ENCODE data around the gene SDK2. TPM values are rescaled to one million over a fixed set of nuclear protein-coding genes. Genes with fewer than 3 reads are reported as not detected.
"Not testable (repeated sequence)": the region's sequence is repeated elsewhere in the genome, so short reads cannot be mapped to it uniquely, and the experiment has no call there.

SDK2 gene
- total and polyA plus RNA-seq, 9 donors: 0.40 to 5.4 (median 0.96) TPM

DNA sequence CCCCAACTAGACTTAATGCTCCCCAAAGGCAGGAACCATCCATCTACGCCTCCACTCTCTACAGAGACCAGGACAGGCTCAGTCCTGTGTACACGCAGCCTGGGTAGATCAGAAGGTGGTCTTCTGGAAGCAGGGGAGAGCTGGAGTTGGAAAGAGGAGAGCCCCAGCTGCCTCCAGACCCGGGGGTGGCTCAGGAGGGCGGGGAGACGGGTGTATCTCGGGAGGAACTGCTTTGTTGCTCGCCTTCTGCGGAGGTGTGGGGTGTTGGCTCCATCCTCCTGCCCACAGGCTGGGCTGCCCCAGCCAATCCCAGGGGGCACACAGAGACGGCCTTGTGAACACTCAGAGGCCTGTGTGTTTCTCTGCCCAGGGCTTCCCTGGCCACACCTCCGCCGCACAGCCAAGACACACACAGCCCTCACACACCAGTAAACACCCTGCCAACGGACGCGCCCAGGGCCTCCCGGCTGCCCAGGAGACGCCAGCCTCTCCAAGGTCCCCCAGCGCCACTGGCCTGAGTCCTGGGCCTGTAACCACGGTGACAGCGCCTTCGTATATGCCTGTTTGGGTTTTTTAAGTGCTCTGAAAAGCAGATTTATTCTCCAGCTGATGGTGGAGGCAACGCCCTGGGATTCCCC lies 189.1 kb downstream of the SDK2 start:
- intact Hi-C loops (cut with DNase I): no loop called here
- no peaks in the 10 kb centered on the region for H3K4me1 ChIP-seq (ENCODE audit: insufficient read depth)
- no peak overlapping the region for H3K27ac ChIP-seq
- TF ChIP-seq EP300 (IDR thresholded peaks at IDR 0.05) (no peak), POLR2A (IDR thresholded peaks at IDR 0.05) (no peak)
- TF ChIP-seq, protein P1, sequence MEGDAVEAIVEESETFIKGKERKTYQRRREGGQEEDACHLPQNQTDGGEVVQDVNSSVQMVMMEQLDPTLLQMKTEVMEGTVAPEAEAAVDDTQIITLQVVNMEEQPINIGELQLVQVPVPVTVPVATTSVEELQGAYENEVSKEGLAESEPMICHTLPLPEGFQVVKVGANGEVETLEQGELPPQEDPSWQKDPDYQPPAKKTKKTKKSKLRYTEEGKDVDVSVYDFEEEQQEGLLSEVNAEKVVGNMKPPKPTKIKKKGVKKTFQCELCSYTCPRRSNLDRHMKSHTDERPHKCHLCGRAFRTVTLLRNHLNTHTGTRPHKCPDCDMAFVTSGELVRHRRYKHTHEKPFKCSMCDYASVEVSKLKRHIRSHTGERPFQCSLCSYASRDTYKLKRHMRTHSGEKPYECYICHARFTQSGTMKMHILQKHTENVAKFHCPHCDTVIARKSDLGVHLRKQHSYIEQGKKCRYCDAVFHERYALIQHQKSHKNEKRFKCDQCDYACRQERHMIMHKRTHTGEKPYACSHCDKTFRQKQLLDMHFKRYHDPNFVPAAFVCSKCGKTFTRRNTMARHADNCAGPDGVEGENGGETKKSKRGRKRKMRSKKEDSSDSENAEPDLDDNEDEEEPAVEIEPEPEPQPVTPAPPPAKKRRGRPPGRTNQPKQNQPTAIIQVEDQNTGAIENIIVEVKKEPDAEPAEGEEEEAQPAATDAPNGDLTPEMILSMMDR (IDR thresholded peaks at IDR 0.05): no peak
- no peak overlapping the region for H3K4me3 ChIP-seq
- WGBS, 3 donors: 74 to 82% (median 74%) methylated on average over 21 of the region's 21 CpGs
- no peaks in the 10 kb centered on the region for H3K9me3 ChIP-seq
- no peaks in the 10 kb centered on the region for H3K27me3 ChIP-seq
- no peak for DNase-seq
- H3K36me3 ChIP-seq: no peaks in the 10 kb centered on the region

DNA sequence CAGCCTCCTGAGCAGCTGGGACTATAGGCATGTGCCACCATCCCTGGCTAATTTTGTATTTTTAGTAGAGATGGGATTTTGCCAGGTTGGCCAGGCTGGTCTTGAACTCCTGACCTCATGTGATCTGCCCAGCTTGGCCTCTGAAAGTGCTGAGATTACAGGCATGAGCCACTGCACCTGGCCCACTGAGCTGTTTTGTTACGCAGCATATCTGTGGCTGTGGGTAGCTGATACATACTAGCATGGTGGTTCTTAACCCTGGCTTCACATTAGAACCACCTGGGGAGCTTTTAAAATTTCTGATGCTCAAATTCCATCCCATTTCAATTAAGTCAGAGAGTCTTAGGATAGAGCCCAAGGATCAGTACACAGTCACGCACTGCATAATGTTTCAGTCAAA lies 190.8 kb downstream of the SDK2 start:
- H3K4me1 ChIP-seq (ENCODE audit: insufficient read depth); H3K9me3 ChIP-seq; H3K27ac ChIP-seq; DNase-seq; H3K4me3 ChIP-seq; H3K36me3 ChIP-seq; intact Hi-C loops (cut with DNase I); H3K27me3 ChIP-seq: not testable (repeated sequence)
- 100% methylated on average over 2 of the region's 2 CpGs for WGBS, 3 donors

DNA sequence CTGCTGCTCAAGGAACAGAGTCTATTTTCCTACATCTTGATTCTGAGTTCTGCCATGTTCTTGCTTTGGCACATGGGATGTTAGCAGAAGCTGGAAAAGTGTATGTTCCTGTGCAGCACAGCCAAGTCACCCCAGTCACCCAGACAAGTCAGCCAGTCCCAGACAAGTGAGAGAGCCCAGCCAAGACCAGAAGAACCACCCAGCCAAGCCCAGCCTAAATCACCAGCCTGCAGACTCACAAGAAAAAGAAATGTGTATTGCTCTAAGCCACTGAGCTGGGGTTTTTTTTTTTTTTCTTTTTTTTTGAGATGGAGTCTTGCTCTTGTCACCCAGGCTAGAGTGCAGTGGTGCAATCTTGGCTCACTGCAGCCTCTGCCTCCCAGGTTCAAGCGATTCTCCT lies 191.2 kb downstream of the SDK2 start:
- H3K27me3 ChIP-seq: no peaks in the 10 kb centered on the region
- no peak for TF ChIP-seq EP300 (IDR thresholded peaks at IDR 0.05)
- TF ChIP-seq POLR2A (IDR thresholded peaks at IDR 0.05): no peak
- TF ChIP-seq, protein P1 (IDR thresholded peaks at IDR 0.05): no peak
- DNase-seq: no peak
- whole genome bisulfite sequencing, 3 donors: 95 to 100% (median 100%) methylated on average over 1 of the region's 1 CpG
- H3K27ac ChIP-seq: no peak overlapping the region
- no peaks in the 10 kb centered on the region for H3K9me3 ChIP-seq
- no peaks in the 10 kb centered on the region for H3K36me3 ChIP-seq
- intact Hi-C loops (cut with DNase I): no loop called here
- no peak overlapping the region for H3K4me3 ChIP-seq
- no peaks in the 10 kb centered on the region for H3K4me1 ChIP-seq (ENCODE audit: insufficient read depth)

DNA sequence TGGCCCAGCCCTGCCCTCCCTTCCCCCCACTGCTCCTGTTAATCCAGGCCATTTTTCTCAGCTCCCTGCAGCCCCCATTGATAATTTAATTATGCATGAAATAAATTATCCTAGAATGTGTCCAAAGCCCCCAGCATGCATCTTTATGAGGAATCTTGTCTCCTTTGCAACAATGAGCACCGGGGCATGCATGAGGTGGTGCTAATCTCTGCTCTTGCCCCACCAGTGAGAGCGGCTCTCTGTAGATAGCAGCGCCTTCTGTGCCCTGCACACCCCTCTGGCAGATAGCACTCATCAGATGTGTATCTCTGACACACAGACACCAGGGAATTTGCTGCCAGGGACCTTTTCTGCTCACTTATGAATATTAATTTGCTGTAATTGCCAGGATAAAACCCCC lies 192.2 kb downstream of the SDK2 start:
- intact Hi-C loops (cut with DNase I): no loop called here
- no peaks in the 10 kb centered on the region for H3K27me3 ChIP-seq
- TF ChIP-seq, protein P1 (IDR thresholded peaks at IDR 0.05): no peak
- TF ChIP-seq POLR2A (IDR thresholded peaks at IDR 0.05) (no peak), EP300 (IDR thresholded peaks at IDR 0.05) (no peak)
- no peak overlapping the region for H3K27ac ChIP-seq
- whole genome bisulfite sequencing, 3 donors: 92 to 100% (median 97%) methylated on average over 3 of the region's 3 CpGs
- H3K4me3 ChIP-seq: no peak overlapping the region
- H3K4me1 ChIP-seq (ENCODE audit: insufficient read depth): no peaks in the 10 kb centered on the region
- H3K9me3 ChIP-seq: no peaks in the 10 kb centered on the region
- H3K36me3 ChIP-seq: no peaks in the 10 kb centered on the region
- DNase-seq: no peak

DNA sequence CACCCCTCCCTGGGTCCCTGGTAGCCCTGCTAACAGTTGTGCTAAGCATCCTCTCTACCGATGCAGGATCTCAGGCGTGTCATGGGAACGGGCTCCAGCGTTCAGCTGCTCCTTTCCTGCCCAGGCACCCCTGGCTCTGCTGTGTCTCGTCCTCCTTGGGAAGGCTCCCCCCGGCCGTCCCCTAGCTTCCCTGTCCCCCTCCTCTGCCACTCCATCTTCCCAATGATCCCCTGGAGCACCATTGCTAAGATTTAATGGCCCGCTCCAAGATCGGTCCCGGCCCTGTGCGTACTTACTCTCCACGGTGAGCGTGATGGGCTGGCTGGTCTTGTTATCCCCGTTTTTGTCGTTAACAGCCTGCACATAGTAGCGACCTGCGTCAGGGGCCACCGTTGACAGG lies 196.9 kb downstream of the SDK2 start:
- WGBS, 3 donors: 91 to 92% (median 91%) methylated on average over 18 of the region's 18 CpGs
- Histone ChIP-seq H3K27me3 (no peaks in the 10 kb centered on the region), H3K36me3 (no peaks in the 10 kb centered on the region), H3K4me3 (no peak overlapping the region), H3K27ac (no peak overlapping the region), H3K9me3 (no peaks in the 10 kb centered on the region), H3K4me1 (ENCODE audit: insufficient read depth) (no peaks in the 10 kb centered on the region)
- TF ChIP-seq POLR2A (IDR thresholded peaks at IDR 0.05) (no peak), EP300 (IDR thresholded peaks at IDR 0.05) (no peak)
- TF ChIP-seq, protein P1 (IDR thresholded peaks at IDR 0.05): no peak
- DNase-seq: no peak
- intact Hi-C loops (cut with DNase I): no loop called here

Measured in ovary (tissue), 9 donors.